Measurements from ENCODE around the gene ABCG1. TPM values are rescaled to one million over a fixed set of nuclear protein-coding genes. Genes with fewer than 3 reads are reported as not detected.
A peak's percentile ranks its signal among the peaks of the same experiment; 100 is the strongest.

ABCG1 gene
- total RNA-seq, 6 experiments from 2014 or later: 3.3 to 9.8 (median 4.8) TPM

- intact Hi-C loops (cut with DNase I): no loop called here
- no peak overlapping the region for H3K4me3 ChIP-seq
- WGBS (ENCODE audit: insufficient coverage, low coverage, low lambda C conversion rate, missing lambda C conversion rate): 93% methylated on average over 5 of the region's 7 CpGs
- no peaks in the 10 kb centered on the region for H3K4me1 ChIP-seq
- ATAC-seq (no peak), DNase-seq (peak in 2 of 3 donors; percentile 11 to 20)
- H3K27ac ChIP-seq: no peak overlapping the region
- H3K27me3 ChIP-seq: no peaks in the 10 kb centered on the region
- H3K36me3 ChIP-seq: no peaks in the 10 kb centered on the region
- H3K9me3 ChIP-seq: no peaks in the 10 kb centered on the region
- TF ChIP-seq CTCF (IDR thresholded peaks at IDR 0.05) (no peak), POLR2A (IDR thresholded peaks at IDR 0.05) (no peak)
Measured at GRCh38 chr21:42261829-42262200, 42.9 kb downstream of the ABCG1 start.

- intact Hi-C loops (cut with DNase I): no loop called here
- peak; percentile 6 to 50 (median 31) for ATAC-seq
Measured at GRCh38 chr21:42262831-42263231, 43.9 kb downstream of the ABCG1 start.

GRCh38 chr21:42263591-42264131, 44.7 kb downstream of the ABCG1 start:
- H3K4me3 ChIP-seq: no peak overlapping the region
- ATAC-seq (peak; percentile 63 to 69 (median 66)), DNase-seq (peak in 2 of 3 donors; percentile 55 to 66)
- H3K27ac ChIP-seq: peak overlapping the region in 2 of 3 donors; percentile 35 to 47
- TF ChIP-seq POLR2A (IDR thresholded peaks at IDR 0.05) (no peak), CTCF (IDR thresholded peaks at IDR 0.05) (no peak)
- WGBS (ENCODE audit: insufficient coverage, low coverage, low lambda C conversion rate, missing lambda C conversion rate): 25% methylated on average over 8 of the region's 18 CpGs
- no peaks in the 10 kb centered on the region for H3K27me3 ChIP-seq
- H3K9me3 ChIP-seq: no peaks in the 10 kb centered on the region
- intact Hi-C loops (cut with DNase I): no loop called here
- no peaks in the 10 kb centered on the region for H3K36me3 ChIP-seq
- no peaks in the 10 kb centered on the region for H3K4me1 ChIP-seq

More at GRCh38 chr21:42262831-42263231, 43.9 kb downstream of the ABCG1 start:
- 41% methylated on average over 2 of the region's 11 CpGs for WGBS (ENCODE audit: insufficient coverage, low coverage, low lambda C conversion rate, missing lambda C conversion rate)
- H3K9me3 ChIP-seq: no peaks in the 10 kb centered on the region
- H3K36me3 ChIP-seq: no peaks in the 10 kb centered on the region
- H3K4me1 ChIP-seq: no peaks in the 10 kb centered on the region
- no peak overlapping the region for H3K4me3 ChIP-seq
- TF ChIP-seq POLR2A (IDR thresholded peaks at IDR 0.05) (no peak), CTCF (IDR thresholded peaks at IDR 0.05) (no peak)
- no peaks in the 10 kb centered on the region for H3K27me3 ChIP-seq
- peak overlapping the region; percentile 7 to 47 (median 35) for H3K27ac ChIP-seq
- peak; percentile 65 to 79 (median 73) for DNase-seq

- H3K27ac ChIP-seq: no peak overlapping the region
- no peaks in the 10 kb centered on the region for H3K36me3 ChIP-seq
- ATAC-seq (no peak), DNase-seq (peak in 1 of 3 donors; percentile 13)
- no peaks in the 10 kb centered on the region for H3K27me3 ChIP-seq
- 86% methylated on average over 6 of the region's 13 CpGs for WGBS (ENCODE audit: insufficient coverage, low coverage, low lambda C conversion rate, missing lambda C conversion rate)
- no peak for TF ChIP-seq POLR2A (IDR thresholded peaks at IDR 0.05)
- TF ChIP-seq CTCF (IDR thresholded peaks at IDR 0.05): no peak
- intact Hi-C loops (cut with DNase I): no loop called here
- H3K9me3 ChIP-seq: no peaks in the 10 kb centered on the region
- no peaks in the 10 kb centered on the region for H3K4me1 ChIP-seq
- no peak overlapping the region for H3K4me3 ChIP-seq
Measured at GRCh38 chr21:42264245-42265195, 45.6 kb downstream of the ABCG1 start.
